BLaER1 treated with 17β-estradiol and CSF1 and Interleukin-3, amounts not matched to agents 10 nM and 100 nM (cell line): ENCODE data around the gene BOLA1.

Experiments
- H3K27ac ChIP-seq, 11 experiments: shearing (Covaris generic); formaldehyde crosslinking; 2 replicates each; pipeline ENCODE4 v1.8.1; 2022
- H3K27me3 ChIP-seq, 11 experiments: shearing (Covaris generic); formaldehyde crosslinking; 2 replicates each; pipeline ENCODE4 v1.8.1; 2022
- H3K36me3 ChIP-seq, 11 experiments: shearing (Covaris generic); formaldehyde crosslinking; 2 replicates each; pipeline ENCODE4 v1.8.1; 2022
- H3K4me1 ChIP-seq, 10 experiments: shearing (Covaris generic); formaldehyde crosslinking; 2 replicates each; pipeline ENCODE4 v1.8.1; 2022
- H3K4me2 ChIP-seq, 11 experiments: shearing (Covaris generic); formaldehyde crosslinking; 2 replicates each; pipeline ENCODE4 v1.8.1; 2022
- H3K4me3 ChIP-seq, 10 experiments: shearing (Covaris generic); formaldehyde crosslinking; 2 replicates each; pipeline ENCODE4 v1.8.1; 2022
- H3K9ac ChIP-seq, 11 experiments: shearing (Covaris generic); formaldehyde crosslinking; 2 replicates each; pipeline ENCODE4 v1.8.1; 2022
- H3K9me3 ChIP-seq, 11 experiments: shearing (Covaris generic); formaldehyde crosslinking; replicated peaks in 1 of 11; 2 replicates each; pipeline ENCODE4 v1.8.1; 2022
- H4K20me1 ChIP-seq, 11 experiments: shearing (Covaris generic); formaldehyde crosslinking; 2 replicates each; pipeline ENCODE4 v1.8.1; 2022
- Cebpa-rat ChIP-seq, 11 experiments: shearing (Covaris generic); IDR thresholded peaks; 2 replicates each; pipeline ENCODE4 v1.8.1; 2022

BOLA1 gene

DNA sequence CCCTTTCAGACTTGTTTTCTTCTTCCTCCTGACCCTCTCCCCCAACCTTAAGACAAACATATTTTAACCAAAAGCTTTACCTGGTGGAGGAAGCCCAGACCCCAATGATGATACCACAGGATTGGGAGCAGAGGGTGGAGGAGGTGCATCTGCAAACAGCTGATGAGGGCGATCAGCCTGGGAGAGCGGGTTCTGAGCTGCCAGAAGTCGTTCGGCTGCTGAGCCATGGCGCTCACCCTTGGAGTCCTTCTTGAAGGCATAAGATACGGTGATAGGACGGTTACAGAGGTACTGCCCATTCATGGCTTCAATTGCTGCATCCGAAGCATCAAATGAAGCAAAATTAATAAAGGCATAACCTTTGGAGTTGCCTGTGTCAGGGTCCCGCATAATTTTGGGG, 26.9 kb downstream of the BOLA1 start:
- no peak for TF ChIP-seq Cebpa-rat (IDR thresholded peaks at IDR 0.05)
- Histone ChIP-seq H3K36me3 (peaks cover 47 to 57% (median 53%) of the 10 kb centered on the region in 11 experiments), H3K27ac (no peak overlapping the region), H3K4me3 (peak overlapping the region; percentile 81 to 97 (median 90)), H3K27me3 (no peaks in the 10 kb centered on the region), H3K9ac (peak overlapping the region in 8 of 11 experiments; percentile 2 to 91 (median 88); a peak in 9 of 22 replicates), H3K9me3 (no peaks in the 10 kb centered on the region), H3K4me2 (peak overlapping the region; percentile 84 to 98 (median 94)), H3K4me1 (peaks cover 35 to 65% (median 50%) of the 10 kb centered on the region in 10 experiments), H4K20me1 (peaks cover 5 to 51% (median 33%) of the 10 kb centered on the region in 11 experiments; a peak in 17 of 22 replicates)

DNA sequence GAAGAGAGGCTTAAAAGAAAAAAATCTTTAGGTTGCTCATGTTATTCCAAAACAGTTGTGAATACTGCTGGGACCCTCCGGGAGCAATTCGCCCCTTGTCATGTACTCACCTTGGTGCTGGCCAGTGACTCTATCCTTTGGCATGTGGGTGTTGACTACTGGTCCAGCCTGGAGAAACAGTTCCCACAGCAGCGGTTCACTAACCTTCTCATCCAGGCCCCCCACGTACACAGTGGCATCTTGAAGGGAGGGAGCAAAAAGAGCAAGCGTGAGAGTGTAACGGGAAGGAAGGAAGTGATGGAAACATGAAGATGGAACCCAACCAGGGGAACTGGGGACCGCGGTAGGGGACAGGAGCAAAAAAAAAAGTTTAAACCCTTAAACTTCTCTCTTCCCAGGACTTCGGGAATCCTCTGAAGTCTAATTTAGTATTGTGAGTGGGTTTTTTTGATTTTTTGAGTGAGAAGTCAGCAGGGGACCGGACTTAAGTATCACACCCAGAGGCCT, 27.7 kb downstream of the BOLA1 start:
- Histone ChIP-seq H4K20me1 (peaks cover 5 to 51% (median 33%) of the 10 kb centered on the region in 11 experiments; a peak in 17 of 22 replicates), H3K36me3 (peaks cover 47 to 50% (median 48%) of the 10 kb centered on the region in 11 experiments), H3K4me3 (peak overlapping the region; percentile 81 to 97 (median 90)), H3K9ac (peak overlapping the region; percentile 80 to 91 (median 86)), H3K9me3 (no peaks in the 10 kb centered on the region), H3K4me1 (peaks cover 35 to 73% (median 57%) of the 10 kb centered on the region in 10 experiments), H3K4me2 (peak overlapping the region; percentile 84 to 98 (median 94)), H3K27ac (peak overlapping the region; percentile 75 to 95 (median 87)), H3K27me3 (no peaks in the 10 kb centered on the region)
- no peak for TF ChIP-seq Cebpa-rat (IDR thresholded peaks at IDR 0.05)

DNA sequence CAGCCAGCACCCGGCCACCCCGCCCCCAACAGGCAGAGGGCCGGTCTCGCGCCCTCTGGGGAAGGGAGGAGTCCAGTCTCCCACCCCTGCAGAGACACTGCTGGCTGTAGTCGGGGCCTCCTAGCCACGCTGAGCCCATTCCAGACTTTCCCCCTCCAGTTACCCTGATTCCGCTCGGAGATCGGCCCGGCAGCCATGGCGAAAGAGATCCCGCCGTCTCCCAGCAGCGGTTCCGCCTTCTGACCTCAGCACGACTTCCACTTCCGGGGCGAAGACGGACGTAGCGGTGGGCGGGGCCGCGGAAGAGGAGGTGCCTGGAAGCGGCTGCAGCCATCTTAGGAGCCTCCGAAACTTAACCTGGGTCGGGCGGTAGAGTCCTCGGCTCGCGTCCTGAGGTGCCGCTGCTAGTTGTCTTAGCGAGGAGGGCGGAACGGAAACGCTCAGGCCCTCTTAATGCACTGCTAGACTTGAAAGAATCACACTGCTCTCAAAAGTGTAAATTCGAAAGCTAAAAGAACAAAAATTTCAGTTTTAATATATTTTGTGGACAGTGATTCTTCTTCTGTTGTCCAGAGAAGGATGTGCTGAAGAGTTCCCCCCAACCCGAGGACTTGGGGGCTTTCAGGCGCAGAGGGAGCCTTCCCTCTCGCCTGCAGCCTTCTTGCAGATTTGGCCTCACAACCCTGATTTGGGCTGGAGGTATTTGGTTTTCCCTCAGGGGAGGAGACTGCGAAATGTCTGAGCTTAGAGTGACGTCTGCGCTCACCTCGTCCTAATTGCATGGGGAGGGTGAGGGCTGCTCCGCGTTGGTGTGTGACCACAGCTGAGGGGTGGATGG, 28.4 kb downstream of the BOLA1 start, which contains the start of gene SF3B4:
SF3B4 (minus strand) TSS at position 241 of the 838 bp plus-strand sequence; CDS start at position 197, 44 bp downstream.
- Histone ChIP-seq H3K27me3 (no peaks in the 10 kb centered on the region), H3K27ac (peak within 1 kb of the TSS; percentile 75 to 95 (median 87)), H3K36me3 (peaks cover 40 to 43% (median 42%) of the 10 kb centered on the region in 11 experiments), H3K9me3 (no peaks in the 10 kb centered on the region), H4K20me1 (peaks cover 5 to 44% (median 33%) of the 10 kb centered on the region in 11 experiments; a peak in 17 of 22 replicates), H3K4me1 (peaks cover 35 to 80% (median 58%) of the 10 kb centered on the region in 10 experiments), H3K9ac (peak within 1 kb of the TSS; percentile 80 to 91 (median 86)), H3K4me3 (peak within 1 kb of the TSS; percentile 81 to 97 (median 90)), H3K4me2 (peak within 1 kb of the TSS; percentile 87 to 98 (median 95))
- no peak for TF ChIP-seq Cebpa-rat (IDR thresholded peaks at IDR 0.05)

DNA sequence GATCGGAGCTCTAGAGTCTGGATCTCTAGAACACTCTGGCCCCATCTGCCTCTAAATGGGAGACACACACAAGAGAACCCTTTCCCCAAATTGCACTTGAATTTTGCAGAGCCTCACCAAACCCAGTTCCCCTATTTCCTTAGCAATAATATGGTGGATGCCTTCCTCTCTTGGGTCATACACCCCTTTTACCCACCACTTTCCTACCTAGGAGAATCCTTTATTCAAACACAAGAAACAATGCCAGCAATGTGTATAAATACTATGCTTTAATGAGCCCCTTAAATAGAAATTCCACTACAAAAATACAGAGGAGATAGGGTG, 29.0 kb downstream of the BOLA1 start:
- Histone ChIP-seq H3K4me3 (peak overlapping the region; percentile 81 to 97 (median 90)), H3K27me3 (no peaks in the 10 kb centered on the region), H3K4me1 (peaks cover 35 to 86% (median 58%) of the 10 kb centered on the region in 10 experiments), H3K4me2 (peak overlapping the region; percentile 87 to 98 (median 94)), H4K20me1 (peaks cover 5 to 39% (median 31%) of the 10 kb centered on the region in 11 experiments; a peak in 17 of 22 replicates), H3K9me3 (no peaks in the 10 kb centered on the region), H3K27ac (peak overlapping the region; percentile 75 to 95 (median 87)), H3K36me3 (peaks cover 34 to 37% (median 36%) of the 10 kb centered on the region in 11 experiments), H3K9ac (peak overlapping the region; percentile 80 to 91 (median 86))
- TF ChIP-seq Cebpa-rat (IDR thresholded peaks at IDR 0.05): no peak

DNA sequence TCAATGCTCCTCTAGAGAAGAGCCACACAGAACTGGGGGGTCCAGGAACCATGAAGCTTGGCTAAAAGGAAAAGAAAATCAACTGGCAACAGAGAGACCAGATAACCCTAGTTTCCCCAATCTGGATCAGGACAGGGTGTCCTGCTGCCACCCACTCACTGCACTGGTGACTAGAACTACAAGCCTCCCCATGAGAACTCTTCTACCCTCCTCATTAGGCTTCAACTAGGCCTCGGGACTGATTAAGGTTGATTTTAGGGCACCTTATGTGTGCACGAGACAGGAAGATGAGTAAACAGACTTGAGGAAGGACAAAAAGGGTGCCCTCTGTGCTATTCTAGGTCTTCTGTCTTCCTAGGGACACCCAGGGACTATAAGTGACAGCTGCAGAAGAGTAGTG, 30.5 kb downstream of the BOLA1 start:
- H3K27ac ChIP-seq: peak overlapping the region in 5 of 11 experiments; percentile 21 to 93 (median 86); a peak in 9 of 22 replicates
- no peaks in the 10 kb centered on the region for H3K9me3 ChIP-seq
- no peaks in the 10 kb centered on the region for H3K27me3 ChIP-seq
- peaks cover 19 to 22% (median 21%) of the 10 kb centered on the region in 11 experiments for H3K36me3 ChIP-seq
- H4K20me1 ChIP-seq: peaks cover 5 to 24% (median 21%) of the 10 kb centered on the region in 11 experiments; a peak in 17 of 22 replicates
- TF ChIP-seq Cebpa-rat (IDR thresholded peaks at IDR 0.05): no peak
- H3K4me1 ChIP-seq: peaks cover 31 to 91% (median 54%) of the 10 kb centered on the region in 10 experiments
- H3K4me2 ChIP-seq: peak overlapping the region in 5 of 11 experiments; percentile 92 to 96 (median 94); a peak in 10 of 22 replicates
- H3K4me3 ChIP-seq: peak overlapping the region in 2 of 10 experiments; percentile 52 to 88; a peak in 4 of 20 replicates
- peak overlapping the region in 3 of 11 experiments; percentile 33 to 76 (median 69); a peak in 3 of 22 replicates for H3K9ac ChIP-seq

DNA sequence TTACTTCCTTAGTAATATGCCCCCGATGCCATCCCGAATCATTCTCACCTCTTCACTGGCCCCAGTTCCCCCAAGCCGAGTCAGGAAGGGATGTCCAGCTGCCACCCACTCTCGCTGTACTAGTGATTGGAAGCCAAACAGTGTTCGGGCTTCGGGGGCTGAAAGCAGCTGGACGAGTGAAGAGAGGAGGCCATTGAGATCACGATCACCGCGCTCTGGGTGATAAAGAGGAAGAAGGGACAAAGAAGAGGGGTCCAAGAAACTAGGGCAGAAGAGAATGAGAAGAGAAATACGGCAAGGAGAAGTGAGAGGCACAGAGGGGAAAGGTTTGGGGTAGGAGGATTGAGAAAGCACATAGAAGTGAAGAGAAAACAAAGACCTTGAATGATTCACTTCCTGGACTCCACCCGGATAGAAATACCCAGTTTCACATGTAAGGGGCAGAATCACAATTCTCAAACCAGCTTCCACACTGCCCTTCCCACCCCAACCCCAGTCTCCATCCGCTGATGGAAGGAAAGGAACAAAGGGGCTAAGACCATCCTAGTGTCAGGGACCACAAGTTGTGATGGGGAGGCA, 31.9 kb downstream of the BOLA1 start:
- TF ChIP-seq Cebpa-rat (IDR thresholded peaks at IDR 0.05): no peak
- Histone ChIP-seq H3K27ac (peak overlapping the region in 7 of 11 experiments; percentile 31 to 93 (median 63); a peak in 14 of 22 replicates), H4K20me1 (peaks cover 0 to 11% (median 8%) of the 10 kb centered on the region in 11 experiments; a peak in 13 of 22 replicates), H3K4me2 (peak overlapping the region in 7 of 11 experiments; percentile 36 to 96 (median 94); a peak in 13 of 22 replicates), H3K4me1 (peaks cover 18 to 87% (median 40%) of the 10 kb centered on the region in 10 experiments), H3K36me3 (peaks cover 5 to 8% (median 7%) of the 10 kb centered on the region in 11 experiments), H3K9me3 (no peaks in the 10 kb centered on the region), H3K27me3 (no peaks in the 10 kb centered on the region), H3K4me3 (peak overlapping the region in 3 of 10 experiments; percentile 14 to 88 (median 52); a peak in 5 of 20 replicates), H3K9ac (peak overlapping the region in 4 of 11 experiments; percentile 35 to 76 (median 66); a peak in 7 of 22 replicates)

DNA sequence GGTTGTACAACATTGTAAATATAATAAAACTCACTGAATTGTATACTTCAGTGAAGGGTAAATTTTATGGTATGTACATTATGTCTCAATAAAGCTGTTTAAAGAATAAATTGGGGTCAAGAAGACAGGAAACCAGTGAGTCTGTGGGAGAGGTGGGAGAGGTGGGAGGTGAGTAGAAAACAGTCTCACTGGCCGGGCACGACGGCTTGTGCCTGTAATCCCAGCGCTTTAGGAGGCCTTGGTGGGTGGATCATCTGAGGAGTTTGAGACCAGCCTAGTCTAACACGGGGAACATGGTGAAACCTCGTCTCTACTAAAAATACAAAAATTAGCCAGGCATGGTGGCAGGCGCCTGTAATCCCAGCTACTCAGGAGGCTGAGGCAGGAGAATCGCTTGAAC, 33.1 kb downstream of the BOLA1 start:
- Histone ChIP-seq H3K4me2 (peak overlapping the region in 4 of 11 experiments; percentile 92 to 96 (median 95); a peak in 6 of 22 replicates), H3K36me3 (no peaks in the 10 kb centered on the region), H3K27ac (peak overlapping the region in 4 of 11 experiments; percentile 63 to 93 (median 88); a peak in 6 of 22 replicates), H3K4me1 (peaks cover 9 to 91% (median 35%) of the 10 kb centered on the region in 10 experiments; a peak in 19 of 20 replicates), H3K9me3 (no peaks in the 10 kb centered on the region), H3K9ac (no peak overlapping the region), H3K4me3 (no peak overlapping the region), H3K27me3 (no peaks in the 10 kb centered on the region), H4K20me1 (no peaks in the 10 kb centered on the region; a peak in 1 of 22 replicates)
- no peak for TF ChIP-seq Cebpa-rat (IDR thresholded peaks at IDR 0.05)

DNA sequence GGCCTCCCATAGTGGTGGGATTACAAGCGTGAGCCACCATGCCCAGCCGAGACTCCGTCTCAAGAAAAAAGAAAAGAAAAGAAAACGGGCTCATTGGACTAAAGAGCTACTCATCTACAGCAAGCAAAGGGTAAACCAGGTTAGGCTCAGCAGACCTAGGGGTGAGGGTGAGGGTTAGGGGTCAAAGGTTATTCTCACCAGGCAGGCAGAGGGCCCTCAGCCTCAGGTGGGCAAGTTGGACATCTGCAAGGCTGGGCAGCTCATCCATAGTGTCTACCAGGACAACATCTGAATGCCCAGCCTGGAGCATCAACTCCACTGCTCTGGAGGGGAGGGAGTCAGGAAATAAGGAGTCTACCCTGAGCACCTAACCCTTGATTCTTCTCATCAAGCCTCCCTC, 33.8 kb downstream of the BOLA1 start:
- Histone ChIP-seq H3K4me3 (no peak overlapping the region), H3K4me1 (peaks cover 6 to 95% (median 36%) of the 10 kb centered on the region in 10 experiments; a peak in 19 of 20 replicates), H3K27me3 (no peaks in the 10 kb centered on the region)

More for the DNA sequence above, 33.8 kb downstream of the BOLA1 start:
- Histone ChIP-seq H3K4me2 (no peak overlapping the region), H3K9ac (no peak overlapping the region), H4K20me1 (no peaks in the 10 kb centered on the region), H3K9me3 (no peaks in the 10 kb centered on the region), H3K36me3 (no peaks in the 10 kb centered on the region), H3K27ac (peak overlapping the region in 2 of 11 experiments; percentile 19 to 36; a peak in 1 of 22 replicates)
- no peak for TF ChIP-seq Cebpa-rat (IDR thresholded peaks at IDR 0.05)
